Brain microvascular endothelial cell (primary cell): Measurements from ENCODE around the gene BDKRB2.
A peak's percentile ranks its signal among the peaks of the same experiment; 100 is the strongest.

Experiments
- DNase-seq: peaks from one replicate; pipeline ENCODE4 v3.0.0-alpha.2; 2020
- H3K27ac ChIP-seq: fragments of 250-450 bp; sonication (Bioruptor Pico); 2 replicates; pipeline ENCODE4 v1.5.1; 2020; ENCODE audit warnings: mild to moderate bottlenecking, moderate library complexity
- H3K27me3 ChIP-seq: fragments of 250-450 bp; sonication (Bioruptor Pico); replicated peaks from 2 replicates; pipeline ENCODE4 v1.5.1; 2020; ENCODE audit warnings: mild to moderate bottlenecking
- H3K36me3 ChIP-seq: fragments of 250-450 bp; sonication (Bioruptor Pico); replicated peaks from 2 replicates; pipeline ENCODE4 v1.5.1; 2020; ENCODE audit warnings: mild to moderate bottlenecking
- H3K4me3 ChIP-seq: 2 replicates; pipeline ENCODE4 v1.5.1; 2011; ENCODE audit warnings: low read depth, mild to moderate bottlenecking, control low read depth, low read length, moderate library complexity
- CTCF ChIP-seq: IDR thresholded peaks from 2 replicates; pipeline ENCODE4 v1.5.1; 2011; ENCODE audit warnings: low read depth, mild to moderate bottlenecking, moderate library complexity, low read length, control low read depth, inconsistent platforms; ENCODE audit errors: missing control alignments
- in situ Hi-C: cut with HindIII; loops from 2 replicates; pipeline ENCODE4 v1.10.0; 2017; ENCODE audit warnings: low sequenced_read_pairs, low pct_ligation_motif_present

Gene BDKRB2

GRCh38 chr14:96274122-96274521 is 69.5 kb downstream of the BDKRB2 start:
- H3K27ac ChIP-seq, result no peak overlapping the region
- DNase-seq, result no peak
- no peak overlapping the region for H3K4me3 ChIP-seq
- no peaks in the 10 kb centered on the region for H3K36me3 ChIP-seq
- in situ Hi-C loops, result no loop called here
- H3K27me3 ChIP-seq, result no peaks in the 10 kb centered on the region
- TF ChIP-seq CTCF, result no peak

GRCh38 chr14:96274543-96274942 is 69.9 kb downstream of the BDKRB2 start:
- no peak for DNase-seq
- no peaks in the 10 kb centered on the region for H3K27me3 ChIP-seq
- TF ChIP-seq CTCF, result no peak
- in situ Hi-C loops, result no loop called here
- H3K36me3 ChIP-seq, result no peaks in the 10 kb centered on the region
- H3K4me3 ChIP-seq, result no peak overlapping the region
- no peak overlapping the region for H3K27ac ChIP-seq

GRCh38 chr14:96275177-96276112 is 70.8 kb downstream of the BDKRB2 start:
- in situ Hi-C loops, result no loop called here
- DNase-seq, result peak; percentile 61
- Histone ChIP-seq H3K27me3 (no peaks in the 10 kb centered on the region), H3K4me3 (no peak overlapping the region), H3K36me3 (no peaks in the 10 kb centered on the region), H3K27ac (no peak overlapping the region)
- peak; percentile 99 for TF ChIP-seq CTCF

GRCh38 chr14:96277890-96278289 is 73.3 kb downstream of the BDKRB2 start:
- H3K27ac ChIP-seq, result no peak overlapping the region
- no peak overlapping the region for H3K4me3 ChIP-seq
- H3K27me3 ChIP-seq, result no peaks in the 10 kb centered on the region
- no peaks in the 10 kb centered on the region for H3K36me3 ChIP-seq
- in situ Hi-C loops, result no loop called here
- no peak for DNase-seq
- no peak for TF ChIP-seq CTCF

GRCh38 chr14:96279564-96279963 is 74.9 kb downstream of the BDKRB2 start:
- H3K27me3 ChIP-seq, result no peaks in the 10 kb centered on the region
- in situ Hi-C loops, result no loop called here
- no peaks in the 10 kb centered on the region for H3K36me3 ChIP-seq
- DNase-seq, result no peak
- no peak overlapping the region for H3K4me3 ChIP-seq
- no peak for TF ChIP-seq CTCF
- no peak overlapping the region for H3K27ac ChIP-seq

GRCh38 chr14:96280104-96280503 is 75.5 kb downstream of the BDKRB2 start:
- DNase-seq, result no peak
- H3K27me3 ChIP-seq, result no peaks in the 10 kb centered on the region
- no peak overlapping the region for H3K4me3 ChIP-seq
- H3K27ac ChIP-seq, result no peak overlapping the region
- no peaks in the 10 kb centered on the region for H3K36me3 ChIP-seq
- in situ Hi-C loops, result no loop called here
- no peak for TF ChIP-seq CTCF
